NCI-H2107 treated with DMSO at 0.1 percent for 48 hours (cell line): Measurements from ENCODE around the gene ERC2.

ENCODE experiments used
- DNase-seq: peaks from one replicate; lab custom pipeline; 2025; ENCODE audit not compliant: unreplicated experiment; lab: John Stamatoyannopoulos, UW

The ERC2 gene

DNA sequence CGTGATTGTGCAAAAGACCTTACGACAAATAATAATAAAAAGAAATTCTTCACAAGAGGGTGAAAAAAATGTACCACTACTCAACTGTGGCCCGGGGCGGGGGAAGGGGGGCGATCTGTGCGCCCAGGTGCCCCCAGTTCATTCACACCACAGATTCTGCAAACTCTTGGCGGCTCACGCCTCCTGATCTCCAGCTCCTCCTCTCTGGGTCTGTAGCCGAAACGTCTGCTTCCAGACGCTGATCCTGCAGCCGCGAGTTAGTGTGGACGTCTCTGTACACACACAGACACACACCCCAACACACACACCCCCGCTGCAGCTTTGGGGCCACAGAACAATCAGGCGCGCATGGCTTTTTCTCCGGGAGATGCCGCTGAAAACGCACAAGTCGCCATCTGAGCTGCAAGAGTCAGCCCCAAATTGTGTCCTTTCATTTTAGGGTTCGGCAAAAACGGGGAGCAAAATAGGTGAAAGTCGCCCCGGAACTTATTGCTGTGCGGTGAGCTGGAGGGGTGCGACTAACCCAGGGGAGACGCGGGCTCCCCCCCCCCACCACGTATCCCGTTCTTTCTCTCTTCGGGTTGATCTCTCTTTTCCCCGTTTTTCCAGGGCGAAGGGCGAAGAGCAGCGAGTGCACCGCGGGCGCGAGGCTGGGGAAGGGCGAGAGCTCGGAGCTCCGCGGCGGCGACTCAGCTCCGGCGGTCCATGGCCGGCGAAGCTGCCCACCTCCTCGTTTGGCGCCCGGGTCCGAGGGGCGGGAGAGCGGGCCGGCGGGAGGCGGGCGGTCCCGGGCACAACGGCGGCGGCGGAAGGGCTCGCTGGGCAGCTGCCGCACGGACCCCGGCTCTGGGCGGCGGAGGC lies 980.7 kb downstream of the ERC2 start:
- no peak for DNase-seq

DNA sequence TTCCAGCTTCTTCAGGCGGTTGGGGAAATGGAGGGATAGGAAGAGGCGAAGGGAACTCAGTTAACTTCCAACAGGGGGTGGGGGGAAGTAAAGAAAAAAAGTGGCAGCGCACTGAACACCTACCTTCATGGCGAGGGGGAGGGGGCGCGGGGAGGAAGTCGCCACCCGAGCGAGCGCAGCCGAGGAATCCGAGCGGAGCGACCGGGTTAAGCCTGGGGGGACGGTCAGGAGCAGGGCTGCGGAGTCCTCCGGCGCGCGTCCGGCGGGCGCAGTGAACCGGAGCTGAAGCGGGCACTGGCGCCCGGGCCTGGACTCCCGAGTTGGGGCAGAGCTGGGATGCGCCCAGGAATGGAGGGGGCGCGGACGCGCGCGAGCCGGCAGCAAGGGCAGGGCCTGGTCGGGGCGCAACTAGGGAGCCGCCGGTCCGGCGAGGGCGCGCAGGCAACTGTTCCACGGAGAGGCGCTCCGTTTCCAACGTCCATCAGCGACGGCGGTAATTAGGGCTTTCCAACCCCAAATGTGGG lies 981.3 kb downstream of the ERC2 start, which contains the start of gene WNT5A:
TSS of gene WNT5A (minus strand) at position 450 of the 524 bp plus-strand sequence. CDS start at position 129, 321 bp downstream.
- DNase-seq = no peak

DNA sequence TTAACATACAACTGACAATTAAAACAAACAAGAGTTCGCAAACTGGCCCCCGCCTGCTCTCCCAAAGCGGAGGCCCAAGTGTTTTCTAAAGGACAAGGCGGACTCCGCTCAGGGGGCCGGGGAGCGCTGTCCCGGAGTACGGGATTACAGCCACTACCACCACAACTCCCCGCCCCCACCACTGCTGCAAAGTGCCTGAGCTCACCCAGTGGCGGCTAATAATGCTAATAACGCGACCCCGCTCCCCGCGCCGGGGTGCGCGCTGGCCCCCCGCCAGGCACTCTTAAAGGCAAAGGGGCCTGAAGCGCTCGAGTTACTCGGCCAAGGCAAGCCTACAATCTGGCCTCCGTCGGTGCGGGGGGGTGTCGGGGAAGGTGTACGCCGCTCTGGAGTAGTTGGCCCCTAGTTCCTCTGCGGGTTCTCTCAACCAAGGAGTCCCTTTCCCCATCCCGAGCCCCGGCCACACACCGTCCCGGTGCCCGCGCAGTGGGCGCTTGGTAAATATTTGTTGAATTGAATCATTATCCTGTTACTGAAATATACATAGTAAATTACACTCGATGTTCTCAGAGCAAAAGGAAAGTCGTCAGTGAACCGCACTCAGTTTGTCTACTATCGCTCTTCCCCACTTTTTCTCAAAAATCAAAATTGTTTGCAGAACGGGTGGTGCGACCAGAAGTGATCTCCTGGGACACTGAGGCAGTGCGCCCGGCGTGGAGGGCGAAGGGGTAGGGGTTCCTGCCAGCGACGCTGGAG lies 982.0 kb downstream of the ERC2 start:
- DNase-seq = no peak

DNA sequence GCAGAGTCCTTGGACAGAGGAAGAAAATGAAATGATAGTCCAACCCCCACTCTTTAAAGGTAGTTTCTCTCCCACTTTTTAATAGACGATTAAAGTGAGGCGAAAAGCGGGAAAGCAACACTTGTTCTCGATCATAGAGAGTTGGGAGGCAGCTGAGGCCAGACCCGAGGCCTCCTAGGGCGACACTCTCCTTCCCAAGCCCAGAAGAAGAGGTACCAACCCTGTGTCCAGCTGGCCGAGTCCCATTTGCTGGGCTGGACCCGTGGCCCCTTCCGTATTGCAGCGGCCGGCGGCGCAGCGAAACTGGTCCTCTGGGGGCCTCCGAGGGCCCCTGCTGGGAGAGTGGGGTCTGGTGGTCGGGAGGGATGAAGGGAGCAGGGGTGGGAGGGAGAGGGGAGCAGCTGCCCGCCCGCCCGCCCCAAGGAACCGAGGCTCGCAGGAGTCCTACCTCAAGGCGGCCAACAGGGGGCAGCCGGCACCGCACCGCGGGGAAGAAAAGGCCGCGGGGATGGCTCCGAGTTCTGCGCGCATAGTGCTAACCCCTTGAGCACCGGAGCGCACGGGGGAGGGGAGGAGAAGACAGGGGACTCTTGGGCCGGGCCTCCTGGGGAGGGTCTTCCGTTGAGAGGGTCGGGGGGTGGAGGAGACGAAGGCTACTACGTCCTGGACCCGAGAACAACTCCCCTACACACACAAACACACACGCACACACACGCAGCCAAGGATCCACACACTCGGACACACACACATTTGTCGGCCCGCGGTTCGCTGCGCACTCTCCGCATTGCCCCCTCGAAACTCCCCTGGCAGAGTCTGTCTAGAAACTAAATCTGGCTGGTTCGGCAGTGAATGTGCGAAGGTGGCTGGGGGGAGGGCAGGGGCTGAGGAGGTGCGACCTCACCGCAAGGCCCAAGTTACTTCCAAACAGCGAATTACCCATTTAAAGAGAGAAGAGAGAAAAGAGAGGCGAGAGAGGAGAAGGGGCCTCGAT lies 983.2 kb downstream of the ERC2 start:
- DNase-seq = no peak

DNA sequence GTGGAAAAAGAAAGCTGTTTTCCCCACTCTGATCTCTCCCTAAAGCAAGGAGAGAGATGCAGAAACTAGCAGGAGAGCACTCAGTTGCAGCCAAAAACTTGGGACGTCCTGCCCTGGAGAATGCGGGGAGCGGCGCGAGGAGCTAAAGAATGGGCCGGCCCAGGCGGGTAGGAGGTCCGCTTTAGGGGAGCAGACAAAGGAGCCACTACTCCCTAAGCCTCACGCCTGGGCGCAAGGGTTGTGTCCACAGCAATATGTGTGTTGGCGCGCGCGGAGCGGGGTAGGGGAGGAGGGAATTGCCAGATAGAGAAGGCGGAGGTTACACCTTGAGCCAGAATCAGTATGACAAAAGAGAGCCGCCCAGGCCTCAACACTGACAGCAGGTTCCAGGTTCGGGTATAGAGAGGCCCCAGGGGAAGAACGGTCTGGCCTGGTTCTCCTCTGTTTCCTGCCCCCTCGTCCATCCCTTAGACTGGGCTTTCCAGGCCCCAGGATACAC lies 984.0 kb downstream of the ERC2 start:
- DNase-seq = no peak

DNA sequence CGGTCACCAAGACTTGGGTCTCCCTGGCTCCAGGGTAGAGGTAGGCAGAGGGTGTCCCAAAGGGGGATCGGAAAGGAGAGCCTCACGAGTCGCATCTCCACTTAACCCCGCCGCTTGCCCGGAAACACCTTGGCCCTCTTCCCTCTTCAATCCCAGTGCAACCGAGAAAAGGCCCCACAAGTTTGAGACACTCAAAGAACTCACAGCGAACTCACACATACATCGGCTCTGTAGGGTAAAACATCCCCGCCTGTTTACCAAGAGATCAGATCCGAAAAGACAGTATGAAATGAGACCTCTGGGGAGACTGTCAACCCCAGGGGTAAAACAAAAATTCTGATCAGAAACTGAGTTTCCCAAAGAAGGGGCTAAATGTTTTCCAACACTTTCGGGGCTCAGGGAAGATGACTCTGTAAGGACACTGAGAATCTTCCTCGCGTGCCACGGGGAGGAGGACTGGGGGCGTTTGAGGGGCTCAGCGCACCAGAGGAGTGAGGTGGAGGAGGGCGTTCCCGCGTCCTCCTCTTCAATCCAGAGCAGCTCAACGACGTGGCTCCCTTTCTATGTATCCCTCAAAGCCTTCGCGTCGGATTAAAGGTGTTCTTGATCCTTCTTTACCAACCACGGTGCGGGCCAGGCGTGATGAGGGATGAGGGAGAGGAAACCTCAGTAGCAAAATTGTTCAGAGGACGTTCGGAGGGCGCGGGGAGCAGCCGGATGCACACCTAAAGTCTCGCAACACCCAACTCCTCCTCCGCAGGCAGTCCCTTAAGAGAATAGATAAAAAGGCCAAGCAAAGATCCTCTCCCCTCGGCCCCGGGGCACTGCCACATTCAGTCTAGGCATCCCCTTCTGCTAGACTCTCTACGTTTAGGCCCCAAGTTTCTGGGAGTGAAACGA lies 984.8 kb downstream of the ERC2 start:
- DNase-seq = no peak

DNA sequence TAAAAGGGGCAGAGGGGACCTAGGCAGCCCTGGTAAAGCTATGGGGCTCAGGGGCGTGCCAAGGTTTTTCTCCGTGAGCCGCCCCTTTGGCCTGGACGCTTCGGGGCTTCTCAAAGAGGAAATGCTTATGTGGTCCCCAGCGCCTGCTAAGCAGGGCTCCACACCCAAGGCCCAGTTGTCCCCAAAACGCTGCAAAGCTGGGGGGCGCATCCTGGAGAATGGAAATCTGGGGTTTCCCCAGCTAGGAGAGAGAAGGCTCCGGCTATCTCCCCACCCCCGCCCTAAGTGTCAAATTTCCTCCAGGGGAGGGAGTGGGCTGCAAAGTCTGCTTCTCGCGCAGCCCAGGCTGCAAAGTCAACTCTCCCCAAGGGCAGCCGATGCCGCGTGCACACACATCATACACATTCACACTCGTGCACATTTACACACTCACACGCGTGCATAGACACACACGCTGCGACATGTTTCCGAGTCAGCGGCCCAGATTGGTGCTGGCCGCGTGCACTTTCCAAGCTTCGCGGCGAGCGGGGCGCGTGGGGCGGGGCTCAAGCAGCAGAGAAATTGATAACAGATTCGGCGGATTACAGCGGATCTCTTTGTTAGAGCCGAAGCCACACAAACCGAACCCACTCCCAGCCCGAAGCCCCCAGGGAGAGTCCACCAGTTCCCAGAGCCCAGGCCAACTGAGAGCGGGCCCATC lies 985.6 kb downstream of the ERC2 start:
- no peak for DNase-seq

DNA sequence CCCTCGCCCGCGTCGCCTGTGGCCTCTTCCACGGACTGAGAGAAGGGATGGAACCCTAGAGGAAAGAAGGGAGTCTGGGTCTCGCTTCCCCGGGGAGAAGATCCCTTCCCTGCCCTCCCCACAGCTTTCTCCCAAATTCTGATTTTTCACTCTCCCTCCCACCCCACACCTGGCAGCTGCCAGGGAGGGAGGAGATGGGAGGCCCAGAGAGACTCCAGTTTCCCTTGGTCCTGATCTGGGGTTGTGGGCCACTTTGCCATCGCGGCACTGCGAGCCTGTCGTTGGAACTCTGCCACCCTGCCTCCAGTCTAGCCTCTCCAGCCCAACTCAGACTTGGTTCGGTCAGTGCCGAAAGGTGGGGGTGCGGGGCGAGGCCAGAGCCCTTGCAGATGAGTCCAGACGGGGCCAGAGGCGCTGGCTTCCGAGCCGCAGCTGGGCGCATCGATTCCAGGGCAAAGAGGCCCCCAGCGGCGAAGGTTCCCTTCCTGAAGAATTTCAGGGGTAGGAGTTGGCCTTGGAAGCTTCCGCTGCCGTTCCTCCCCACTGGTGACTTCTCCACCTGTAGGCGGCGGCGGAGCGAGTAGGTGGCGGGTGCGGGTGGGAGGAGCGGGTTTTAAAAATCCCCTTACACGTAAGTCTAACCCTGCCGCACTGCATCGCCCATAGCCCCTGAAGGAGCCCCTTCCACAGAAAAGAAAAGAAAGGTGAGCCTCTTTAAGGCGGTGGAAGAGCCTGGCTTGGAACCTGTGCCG lies 986.3 kb downstream of the ERC2 start:
- DNase-seq = no peak

DNA sequence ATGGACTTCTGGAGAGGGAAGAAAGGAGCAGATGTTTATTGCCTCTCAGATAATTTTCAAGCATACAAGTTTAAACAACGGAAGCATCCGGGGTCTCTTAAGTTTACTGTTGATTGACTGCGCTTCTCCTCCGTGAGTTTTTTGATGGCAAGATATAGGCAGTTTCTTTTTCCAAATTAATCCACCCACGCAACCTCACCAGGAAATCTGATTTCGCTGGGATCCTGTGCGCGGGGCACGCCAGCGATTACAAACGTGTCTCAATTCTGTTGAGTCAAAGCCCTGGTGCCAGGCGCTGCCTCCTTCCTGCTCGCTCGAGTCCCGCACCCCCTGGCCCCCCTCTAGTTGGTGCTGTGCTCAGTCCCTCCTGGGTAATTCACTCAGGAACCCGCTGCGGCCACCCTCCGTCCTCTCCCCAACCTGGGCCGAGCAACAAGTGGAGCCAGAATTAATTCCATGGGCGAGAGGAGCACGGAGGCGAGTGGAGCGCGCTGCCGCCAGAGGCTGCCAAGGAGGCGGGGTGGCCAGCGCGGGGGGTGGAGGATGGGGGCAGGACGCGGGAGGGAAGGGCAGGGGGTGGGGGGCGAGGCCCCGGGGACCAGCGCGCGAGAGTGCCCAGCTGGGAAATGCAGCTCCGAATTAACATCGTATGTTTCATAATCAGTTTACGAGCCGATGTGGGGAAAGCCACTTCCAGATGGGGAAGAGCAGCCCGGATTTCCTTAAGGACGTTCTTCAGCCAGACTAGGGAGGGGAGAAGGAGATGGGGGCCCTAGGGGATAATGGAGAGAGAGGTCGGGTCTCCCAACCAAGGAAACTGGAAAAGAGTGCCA lies 987.1 kb downstream of the ERC2 start:
- DNase-seq = no peak

DNA sequence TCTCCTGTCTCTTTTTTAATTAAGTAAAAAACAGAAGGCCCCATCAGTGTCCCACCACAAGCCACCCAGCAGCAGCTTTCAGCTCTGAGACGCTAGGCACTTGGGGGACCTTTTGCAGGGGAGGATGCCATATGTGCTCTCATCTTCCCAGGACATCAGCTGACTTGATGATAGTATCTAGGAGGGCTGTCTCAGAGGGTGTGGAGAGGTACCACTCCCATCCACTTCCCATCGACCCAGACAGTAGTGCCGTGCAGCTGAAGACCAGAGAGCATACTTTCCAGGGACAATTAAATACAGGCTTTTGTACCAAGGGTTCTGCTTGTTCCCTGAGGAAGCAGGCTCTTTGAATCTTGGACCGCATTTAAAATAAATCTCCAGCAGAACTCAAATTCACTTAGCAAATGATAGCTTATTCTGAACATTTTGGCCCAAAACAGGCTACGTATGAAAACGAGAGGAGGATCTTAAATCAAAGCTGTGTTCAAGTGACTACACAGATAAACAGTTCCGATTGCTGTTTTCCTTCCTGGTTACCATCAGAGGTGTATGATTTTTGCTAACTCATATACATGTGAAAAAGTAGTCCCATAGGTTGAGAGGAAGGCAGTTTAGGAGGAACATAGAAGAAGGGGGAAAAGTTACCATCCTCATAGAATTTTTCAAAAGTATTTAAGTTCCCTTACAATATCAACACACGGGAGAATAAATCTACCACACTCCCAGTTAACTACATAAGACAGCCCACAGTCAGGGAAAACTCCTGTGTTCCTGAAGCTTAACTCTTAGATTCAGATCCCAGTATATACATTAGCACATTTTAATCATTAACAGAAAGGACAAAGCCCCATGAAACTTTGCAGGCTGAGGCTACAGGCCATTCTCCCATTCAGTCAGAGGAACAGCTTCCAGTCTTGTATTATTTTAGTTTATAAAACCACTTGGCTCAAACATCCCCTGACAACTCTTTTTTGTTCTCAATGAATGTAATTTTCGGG lies 990.7 kb downstream of the ERC2 start:
- DNase-seq = no peak

DNA sequence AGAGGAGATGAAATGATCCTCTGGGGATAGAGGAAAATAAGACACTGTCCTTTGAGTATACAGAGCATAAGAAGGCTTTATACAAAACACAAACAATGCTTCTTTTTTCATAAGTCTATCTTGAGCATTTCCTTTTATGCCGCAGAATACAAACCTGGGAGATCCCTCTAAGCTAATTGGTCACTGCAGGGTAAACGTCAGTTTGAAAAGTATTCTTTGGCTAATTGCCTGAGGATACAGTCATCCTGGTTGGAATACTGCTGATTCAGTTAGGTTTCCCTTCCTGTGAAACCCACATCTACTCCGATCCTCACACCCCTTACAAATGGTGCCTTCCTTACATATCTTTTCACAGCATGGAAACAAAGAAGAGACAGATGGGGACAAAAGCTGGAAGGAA lies 991.8 kb downstream of the ERC2 start:
- DNase-seq = no peak

DNA sequence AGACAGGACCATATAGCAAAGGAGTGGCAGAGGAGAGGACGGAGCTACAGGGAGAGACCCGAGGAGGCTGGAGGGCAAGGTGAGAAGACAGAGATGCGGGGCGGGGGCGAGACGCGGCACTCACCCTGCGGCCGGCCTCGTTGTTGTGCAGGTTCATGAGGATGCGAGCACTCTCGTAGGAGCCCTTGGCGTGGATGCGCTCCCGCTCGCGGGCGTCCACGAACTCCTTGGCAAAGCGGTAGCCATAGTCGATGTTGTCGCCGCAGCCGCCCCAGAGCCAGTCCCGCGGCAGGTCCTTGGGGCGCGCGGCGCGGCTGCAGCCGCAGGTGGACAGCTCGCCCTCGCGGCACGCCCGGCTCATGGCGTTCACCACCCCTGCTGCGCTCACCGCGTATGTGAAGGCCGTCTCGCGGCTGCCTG lies 994.0 kb downstream of the ERC2 start:
- no peak for DNase-seq

DNA sequence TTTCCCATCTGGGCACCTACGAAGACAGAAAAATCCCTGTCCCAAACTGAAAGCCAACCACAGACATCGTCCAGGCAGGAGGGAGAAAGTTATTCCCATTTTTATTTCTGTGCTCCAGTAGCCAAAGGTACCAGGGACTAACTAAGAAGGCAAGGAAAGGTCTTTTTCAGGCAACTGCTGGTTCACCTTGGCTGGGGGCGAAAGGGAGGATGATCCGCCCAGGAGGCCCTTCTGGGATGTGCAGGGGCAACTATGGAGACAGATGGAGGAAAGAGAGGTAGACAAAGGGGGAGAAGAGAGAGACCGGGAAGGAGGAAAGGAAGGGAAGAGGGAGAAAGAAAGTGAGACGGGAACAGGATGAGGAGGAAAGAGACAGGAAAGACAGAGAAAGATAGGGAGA lies 994.5 kb downstream of the ERC2 start:
- no peak for DNase-seq

DNA sequence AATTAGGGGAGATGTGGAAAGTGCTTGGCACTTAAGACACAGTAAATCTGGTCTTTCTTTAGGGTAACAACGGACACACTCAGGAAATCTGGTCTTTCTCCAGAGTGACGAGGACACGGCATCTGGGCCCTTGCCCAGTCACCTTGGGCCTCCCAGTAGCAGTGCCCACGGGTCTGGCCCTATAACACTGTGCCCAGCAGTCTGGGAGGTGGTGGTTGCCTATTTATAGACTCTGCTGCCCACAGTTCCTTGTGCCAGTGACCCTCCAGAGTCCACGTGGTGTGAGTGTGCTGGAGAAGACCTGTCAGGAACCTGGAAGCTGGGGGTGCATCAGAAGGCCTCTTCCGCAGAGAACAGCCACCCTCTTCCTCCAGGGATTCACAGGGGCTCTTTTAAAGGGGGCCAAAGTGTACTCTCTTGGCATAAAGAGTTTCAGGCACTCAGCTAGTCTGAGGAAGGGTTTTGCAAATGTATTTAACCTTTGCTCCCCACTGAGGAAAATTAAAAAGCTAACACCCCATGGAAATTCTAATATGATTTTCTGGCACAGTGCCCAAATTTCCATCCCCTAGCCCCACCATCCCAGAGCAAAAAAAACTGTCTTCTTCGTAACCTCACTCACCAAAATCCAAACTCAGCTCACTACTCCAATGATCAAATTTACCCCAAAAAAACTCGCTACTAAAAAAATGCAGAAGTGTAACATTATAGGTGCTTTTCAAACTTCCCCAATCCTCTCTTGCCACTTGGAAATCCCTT lies 996.6 kb downstream of the ERC2 start:
- no peak for DNase-seq

DNA sequence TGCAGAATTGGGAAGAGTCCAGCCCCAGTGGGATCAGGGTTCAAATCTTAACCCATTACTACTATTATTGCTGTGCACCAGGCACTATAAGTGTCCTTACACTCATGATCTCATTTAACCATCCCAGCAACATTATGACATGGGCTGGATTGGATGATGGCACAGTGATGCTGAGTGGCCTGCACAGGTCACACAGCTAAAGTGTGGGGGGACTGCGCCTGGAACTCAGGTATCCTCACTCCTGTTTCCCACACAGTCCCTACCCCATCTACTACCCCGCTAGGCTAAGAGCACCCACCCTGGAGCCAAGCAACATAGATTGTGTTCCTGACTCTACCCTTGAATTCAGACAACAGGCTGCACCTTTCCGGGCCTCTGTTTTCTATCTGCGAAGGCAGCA lies 997.2 kb downstream of the ERC2 start:
- DNase-seq = no peak
